ENCODE data around the gene NTRK1.
A peak's percentile ranks its signal among the peaks of the same experiment; 100 is the strongest.
"Not testable (repeated sequence)": the region's sequence is repeated elsewhere in the genome, so short reads cannot be mapped to it uniquely, and the experiment has no call there.

The NTRK1 gene

DNA sequence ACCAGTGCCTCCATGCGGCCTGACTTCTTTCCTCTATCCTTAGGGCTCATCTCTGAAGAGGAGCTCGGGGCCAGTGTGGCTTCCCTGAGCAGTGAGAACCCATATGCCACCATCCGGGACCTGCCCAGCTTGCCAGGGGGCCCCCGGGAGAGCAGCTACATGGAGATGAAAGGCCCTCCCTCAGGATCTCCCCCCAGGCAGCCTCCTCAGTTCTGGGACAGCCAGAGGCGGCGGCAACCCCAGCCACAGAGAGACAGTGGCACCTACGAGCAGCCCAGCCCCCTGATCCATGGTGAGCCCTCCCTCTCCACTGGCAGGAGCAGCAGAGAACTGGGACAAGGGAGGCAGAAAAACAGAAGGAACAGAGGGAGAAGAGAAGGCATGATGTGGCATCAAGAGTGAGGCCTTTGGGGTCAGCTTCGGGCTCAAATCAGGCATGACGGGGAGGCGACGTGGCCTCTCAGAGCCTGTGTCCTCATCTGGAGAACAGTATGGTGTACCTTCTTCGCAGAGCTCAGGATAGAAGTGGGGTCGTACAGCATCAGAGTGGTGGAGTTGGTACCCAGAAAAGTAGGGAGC is 53.2 kb downstream of the NTRK1 start:
- DNase-seq (ENCODE audit: low read depth): no peak

DNA sequence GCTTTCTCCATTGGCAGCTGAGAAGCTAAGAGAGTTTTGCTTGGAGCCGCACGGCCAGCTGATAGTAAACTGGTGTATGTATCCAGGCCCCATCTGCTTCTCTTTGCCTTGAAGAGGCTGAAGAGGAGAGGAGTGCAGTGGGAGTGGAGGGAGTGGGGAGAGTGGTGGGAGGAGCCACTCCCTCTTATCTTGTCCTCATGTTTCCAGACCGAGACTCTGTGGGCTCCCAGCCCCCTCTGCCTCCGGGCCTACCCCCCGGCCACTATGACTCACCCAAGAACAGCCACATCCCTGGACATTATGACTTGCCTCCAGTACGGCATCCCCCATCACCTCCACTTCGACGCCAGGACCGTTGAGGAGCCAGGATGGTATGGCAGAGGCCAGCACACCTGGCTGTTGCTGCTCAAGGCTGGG is 53.8 kb downstream of the NTRK1 start:
- DNase-seq (ENCODE audit: low read depth): no peak

DNA sequence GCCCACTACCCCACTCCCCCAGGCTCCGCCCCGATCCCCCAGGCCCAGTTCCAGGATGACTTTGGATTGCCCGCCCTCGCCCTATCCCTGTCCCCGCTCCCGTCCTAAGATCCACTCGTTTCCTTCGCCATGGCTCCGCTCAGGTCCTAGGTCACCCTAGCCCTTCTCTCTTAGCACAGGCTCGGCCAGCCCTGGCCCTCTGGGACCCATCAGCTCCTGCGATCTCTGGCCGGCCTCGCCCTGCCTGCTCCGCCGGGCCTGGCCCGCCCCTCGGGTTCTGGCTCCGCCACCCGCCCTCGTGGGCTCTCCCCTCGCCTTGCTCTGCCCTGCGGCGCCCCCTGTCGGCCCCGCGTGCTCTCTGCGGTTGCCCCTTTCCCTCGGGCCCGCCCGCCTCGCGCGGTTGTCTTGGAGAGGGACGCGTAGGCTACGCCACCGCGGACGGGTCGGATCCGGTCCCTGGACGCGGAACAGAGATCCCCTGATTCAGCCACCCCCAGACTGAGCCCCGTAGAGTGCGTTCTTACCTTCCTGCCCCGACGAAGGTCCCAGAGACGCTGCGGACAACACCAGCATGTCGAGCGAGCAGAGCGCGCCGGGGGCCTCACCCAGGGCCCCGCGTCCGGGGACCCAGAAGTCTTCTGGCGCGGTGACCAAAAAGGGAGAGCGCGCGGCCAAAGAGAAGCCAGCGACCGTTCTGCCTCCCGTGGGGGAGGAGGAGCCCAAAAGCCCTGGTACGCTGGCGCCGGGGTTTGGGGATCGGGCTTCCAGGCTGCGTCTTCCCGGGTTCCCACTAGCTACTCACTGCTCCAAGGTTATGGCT is 59.8 kb downstream of the NTRK1 start, which contains the start of gene LRRC71:
TSS of gene LRRC71 (plus strand) at position 400 of the 820 bp plus-strand sequence. CDS start at position 572, 172 bp downstream.
- peak; percentile 25 for DNase-seq (ENCODE audit: low read depth)

DNA sequence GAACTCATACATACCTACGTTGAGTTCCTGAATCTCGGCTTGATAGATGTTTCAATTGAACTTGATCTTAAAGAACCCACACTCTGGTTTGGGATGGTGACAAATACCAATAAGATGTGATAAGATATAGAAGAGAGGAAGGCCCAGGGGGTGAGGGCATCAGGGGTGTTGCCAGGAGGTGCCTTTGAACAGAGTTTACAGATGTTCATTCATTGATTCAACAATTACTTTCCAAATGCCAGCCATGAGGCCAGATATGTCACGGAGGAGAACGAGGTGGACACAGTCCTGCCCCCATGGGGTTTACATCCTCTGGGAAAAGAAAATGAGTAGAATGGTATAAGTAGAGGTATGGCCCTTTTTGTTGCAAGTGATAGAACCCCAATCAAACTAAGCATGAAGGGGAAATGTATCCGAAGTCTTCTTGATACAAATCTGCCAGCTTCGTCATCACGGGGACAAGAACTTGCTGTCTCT is 60.4 kb downstream of the NTRK1 start:
- DNase-seq (ENCODE audit: low read depth): no peak

DNA sequence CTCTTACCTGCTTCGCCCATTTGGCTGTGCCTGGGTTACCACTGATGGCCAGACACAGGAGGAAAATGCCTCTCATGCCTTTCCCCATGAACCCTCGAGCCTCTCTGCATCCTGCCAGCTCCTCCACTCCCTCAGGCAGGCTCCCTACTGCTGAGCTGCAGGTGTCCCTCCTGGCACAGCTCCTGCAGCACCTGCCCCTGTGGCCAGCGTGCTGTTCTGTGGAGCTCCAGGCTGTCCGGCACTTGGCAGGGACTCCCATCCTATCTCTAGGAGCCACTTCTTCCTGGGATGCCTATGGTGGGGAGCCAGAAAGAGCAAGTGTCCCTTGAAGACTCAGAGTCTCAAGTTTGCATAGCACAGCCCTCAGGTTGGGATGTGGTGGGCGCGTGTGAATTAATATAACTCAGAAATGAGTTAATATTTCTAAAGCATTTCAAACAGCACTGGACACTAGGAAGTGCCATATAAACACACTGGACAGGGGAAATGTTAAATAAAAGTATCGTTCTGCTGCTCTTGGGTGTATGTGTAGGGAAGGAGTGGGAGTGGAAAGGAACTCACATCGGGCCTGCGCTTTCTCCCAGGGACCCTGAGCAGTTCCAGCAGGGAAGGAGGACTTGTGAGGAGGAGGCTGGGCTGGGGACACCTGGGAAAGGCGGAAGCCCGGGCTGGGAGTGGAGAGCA is 62.5 kb downstream of the NTRK1 start:
- DNase-seq (ENCODE audit: low read depth): no peak

DNA sequence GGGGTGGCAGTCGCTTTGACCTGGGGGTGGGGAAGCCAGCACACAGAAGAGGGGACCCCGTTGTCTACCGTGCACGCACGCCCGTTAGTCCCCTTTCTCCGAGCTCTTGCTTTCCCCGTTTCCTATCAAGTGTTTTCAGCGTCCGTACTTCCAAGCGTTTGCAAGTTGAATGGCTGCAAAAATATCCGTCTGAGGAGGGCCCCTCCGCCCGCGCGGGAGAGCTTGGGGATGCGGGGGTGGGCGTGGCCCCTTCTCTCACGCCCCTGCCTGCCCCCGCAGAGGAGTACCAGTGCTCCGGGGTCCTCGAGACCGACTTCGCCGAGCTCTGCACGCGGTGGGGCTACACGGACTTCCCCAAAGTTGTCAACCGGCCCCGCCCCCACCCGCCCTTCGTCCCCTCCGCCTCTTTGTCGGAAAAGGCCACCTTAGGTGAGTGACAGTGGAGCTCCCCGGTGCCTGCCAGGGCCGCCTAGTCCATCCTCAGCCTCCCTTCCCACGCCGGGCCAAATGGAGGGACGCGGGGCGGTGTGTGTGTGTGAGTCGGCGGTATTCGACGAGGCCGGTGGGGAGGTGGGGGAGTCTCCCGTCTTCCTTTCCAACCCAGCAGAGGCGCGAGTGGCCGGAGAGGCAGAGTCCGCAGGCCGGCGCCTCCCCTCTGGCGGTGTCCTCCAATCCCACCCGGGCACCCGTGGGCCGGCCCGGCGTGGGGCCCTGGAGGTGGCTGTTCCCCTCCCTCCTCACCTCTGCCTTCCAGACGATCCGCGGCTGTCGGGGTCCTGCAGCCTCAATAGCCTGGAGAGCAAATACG is 63.2 kb downstream of the NTRK1 start:
- DNase-seq (ENCODE audit: low read depth): no peak

DNA sequence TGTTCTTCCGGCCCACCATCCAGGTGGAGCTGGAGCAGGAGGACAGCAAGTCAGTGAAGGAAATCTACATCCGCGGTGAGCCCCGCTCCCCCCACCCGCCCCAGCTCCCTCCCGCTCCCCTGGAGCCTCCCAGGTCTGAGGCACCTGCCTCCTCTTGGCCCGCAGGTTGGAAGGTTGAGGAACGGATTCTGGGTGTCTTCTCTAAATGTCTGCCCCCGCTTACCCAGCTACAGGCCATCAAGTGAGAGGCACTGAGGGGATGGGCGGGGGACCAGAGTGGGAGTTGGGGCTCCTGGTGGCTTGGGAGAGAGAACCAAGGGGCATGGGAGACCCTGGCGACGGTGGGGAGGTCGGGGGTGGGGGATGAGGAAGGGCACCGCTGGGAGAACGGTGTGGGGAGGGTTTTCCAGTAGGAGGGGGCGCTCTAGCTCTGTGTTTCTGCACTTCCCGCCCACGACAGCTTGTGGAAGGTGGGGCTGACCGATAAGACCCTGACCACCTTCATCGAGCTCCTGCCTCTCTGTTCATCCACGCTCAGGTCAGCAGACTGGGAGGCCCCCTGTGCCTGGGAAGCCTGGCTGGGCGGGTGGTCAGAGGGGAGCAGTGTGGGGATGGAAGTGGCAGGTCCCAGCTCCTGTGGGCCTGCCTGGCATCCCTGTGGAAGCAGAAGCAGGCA is 64.0 kb downstream of the NTRK1 start:
- no peak for DNase-seq (ENCODE audit: low read depth)

DNA sequence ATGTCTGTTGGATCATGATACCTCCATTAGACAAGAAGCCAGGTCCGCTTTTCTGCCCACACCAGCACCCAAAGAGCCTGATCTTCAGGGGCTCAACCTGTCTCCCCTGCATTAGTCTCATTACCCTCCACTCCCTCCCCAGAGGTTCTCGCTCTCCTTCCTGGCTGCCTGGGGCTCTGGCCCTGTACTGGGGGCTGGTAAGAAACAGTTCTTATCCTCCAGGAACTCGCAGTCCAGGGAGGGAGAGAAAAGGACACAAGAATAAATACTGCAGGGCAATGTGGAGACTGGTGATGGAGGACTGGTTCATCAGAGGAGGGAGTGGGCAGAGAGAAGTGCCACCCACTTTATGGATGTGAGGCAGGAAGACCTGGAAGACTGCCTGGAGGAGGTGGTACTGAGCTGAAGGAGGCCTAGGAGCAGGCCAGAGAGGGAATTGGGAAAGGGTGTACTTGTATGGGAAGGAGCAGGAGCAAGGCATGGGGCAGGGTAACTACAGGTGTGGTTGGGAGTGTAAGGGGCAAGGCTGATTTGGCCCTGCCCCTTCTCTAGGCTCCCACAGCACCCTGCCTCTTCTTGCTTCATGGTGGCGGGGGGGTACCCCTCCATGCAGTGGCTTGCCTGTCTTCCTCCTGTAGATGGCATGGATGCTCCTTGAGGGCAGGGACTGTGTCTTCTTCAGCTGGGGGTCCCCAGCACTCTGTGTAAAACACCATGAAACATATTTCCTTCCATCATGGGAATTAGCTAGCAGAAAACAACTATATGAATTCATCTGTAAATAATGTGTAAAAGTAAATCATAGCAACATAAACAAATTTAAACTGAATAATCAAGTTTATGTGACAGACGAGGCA is 64.7 kb downstream of the NTRK1 start:
- no peak for DNase-seq (ENCODE audit: low read depth)

DNA sequence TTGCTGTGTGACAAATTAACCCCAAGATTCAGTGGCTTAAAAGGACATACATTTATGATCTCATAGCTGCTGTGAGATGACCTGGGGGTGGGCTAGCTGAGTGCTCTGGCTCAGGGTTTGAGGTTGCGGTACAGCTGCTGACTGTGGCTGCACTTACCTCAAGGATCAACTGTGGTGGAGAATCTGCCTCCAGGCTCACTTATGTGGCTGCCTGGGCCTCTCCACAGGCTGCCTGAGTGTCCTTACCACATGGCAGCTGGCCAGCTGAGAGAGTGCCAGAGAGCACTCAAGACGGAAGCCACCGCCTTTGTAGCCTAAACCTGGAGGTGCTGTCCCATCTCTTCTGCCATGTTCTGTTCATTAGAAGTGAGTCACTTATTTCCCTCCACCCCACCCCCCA is 65.5 kb downstream of the NTRK1 start:
- DNase-seq (ENCODE audit: low read depth): no peak

DNA sequence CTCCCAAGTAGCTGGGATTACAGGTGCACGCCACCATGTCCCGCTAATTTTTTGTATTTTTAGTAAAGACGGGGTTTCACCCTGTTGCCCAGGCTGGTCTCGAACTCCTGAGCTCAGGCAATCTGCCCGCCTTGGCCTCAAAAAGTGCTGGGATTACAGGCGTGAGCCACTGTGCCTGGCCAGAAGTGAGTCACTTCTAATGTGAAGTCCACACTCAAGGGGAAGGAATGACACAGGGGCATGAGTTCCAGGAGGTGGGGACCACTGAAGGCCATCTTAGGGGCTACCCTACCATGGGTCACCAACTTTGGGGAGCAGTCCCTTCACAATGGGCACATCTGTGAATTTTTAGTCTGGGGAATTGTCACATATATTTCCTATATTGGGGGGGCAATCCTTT is 66.0 kb downstream of the NTRK1 start:
- DNase-seq (ENCODE audit: low read depth): not testable (repeated sequence)

DNA sequence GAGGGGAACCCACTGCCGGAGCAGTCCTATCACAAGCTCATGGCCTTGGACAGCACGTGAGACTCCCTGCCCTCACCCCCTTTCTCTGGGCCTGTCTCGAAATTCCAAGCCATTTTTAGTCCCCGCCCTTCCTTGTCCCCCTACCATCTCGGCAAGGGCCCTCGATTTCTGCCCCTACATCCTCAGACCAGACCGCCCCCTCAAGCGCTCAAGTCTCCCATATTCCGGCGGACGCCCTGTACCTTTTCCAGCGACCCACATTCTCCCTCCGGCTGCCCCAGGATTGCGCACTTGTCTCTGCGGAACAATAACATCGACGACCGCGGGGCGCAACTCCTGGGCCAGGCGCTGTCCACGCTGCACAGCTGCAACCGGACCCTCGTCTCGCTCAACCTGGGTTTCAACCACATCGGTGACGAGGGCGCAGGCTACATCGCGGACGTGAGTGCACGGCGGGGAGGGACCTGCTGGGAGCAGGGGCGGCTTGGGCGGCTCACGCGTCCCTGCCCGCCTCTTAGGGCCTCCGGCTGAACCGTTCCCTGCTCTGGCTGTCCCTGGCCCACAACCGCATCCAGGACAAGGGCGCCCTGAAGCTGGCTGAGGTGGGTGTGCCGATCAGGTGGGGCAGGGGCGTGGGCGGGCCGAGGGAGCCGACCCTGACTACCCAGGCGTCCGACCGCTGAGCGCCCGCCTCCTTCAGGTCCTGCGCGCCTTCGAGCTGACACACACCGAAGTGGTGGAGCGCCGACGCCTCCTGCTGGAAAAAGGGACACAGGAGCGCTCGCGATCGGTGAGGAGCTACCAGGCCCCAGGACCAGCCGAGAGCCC is 66.8 kb downstream of the NTRK1 start:
- DNase-seq (ENCODE audit: low read depth): peak; percentile 36

DNA sequence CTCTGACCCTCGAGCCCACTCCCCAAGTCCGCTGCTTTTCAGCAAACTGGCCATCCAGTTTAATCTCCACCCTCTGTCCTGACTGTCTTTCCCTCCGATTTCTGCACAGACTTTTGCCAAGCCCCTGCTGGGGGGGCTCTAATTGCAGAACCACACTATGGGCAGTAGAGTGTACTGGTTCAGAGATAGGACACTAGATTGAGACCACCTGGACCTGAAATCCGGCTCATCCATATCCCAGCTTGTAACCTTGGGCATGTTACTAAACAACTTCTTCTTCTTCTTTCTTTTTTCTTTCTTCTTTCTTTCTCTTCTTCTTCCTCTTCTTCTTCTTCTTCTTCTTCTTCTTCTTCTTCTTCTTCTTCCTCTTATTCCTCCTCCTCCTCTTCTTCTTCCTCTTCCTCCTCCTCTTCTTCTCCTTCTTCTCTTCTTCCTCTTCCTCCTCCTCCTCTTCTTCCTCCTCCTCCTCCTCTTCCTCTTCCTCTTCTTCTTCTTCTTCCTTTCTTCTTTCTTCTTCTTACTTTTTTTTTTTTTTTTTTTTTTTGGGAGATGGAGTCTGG is 67.5 kb downstream of the NTRK1 start:
- no peak for DNase-seq (ENCODE audit: low read depth)

DNA sequence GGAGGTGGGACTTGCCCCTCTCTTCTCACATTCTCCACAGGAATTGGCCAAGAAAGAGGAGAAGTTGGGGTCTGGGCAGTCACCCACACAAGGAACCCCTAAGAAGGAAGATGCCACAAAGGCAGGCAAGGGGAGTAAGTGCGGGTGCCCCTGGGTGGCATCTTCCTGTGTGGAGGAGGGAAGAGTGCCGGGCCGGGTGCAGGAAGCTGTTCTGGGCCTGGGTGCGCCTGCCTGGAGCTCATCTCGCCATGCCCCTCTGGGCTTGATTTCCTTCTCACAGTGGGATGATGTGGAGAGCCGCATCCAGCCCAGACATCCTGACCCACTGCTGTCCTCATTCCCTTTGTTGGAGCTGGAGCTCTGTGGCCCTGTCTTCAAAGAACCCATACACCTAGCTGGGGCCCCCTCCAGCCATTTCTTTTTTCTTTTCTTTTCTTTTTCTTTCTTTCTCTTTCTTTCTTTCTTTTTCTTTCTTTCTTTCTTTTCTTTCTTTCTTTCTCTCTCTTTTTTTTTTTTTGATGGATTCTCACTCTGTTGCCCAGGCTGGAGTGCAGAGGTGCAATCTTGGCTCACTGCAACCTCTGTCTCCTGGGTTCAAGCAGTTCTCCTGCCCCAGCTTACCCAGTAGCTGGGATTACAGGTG is 69.1 kb downstream of the NTRK1 start:
- no peak for DNase-seq (ENCODE audit: low read depth)

DNA sequence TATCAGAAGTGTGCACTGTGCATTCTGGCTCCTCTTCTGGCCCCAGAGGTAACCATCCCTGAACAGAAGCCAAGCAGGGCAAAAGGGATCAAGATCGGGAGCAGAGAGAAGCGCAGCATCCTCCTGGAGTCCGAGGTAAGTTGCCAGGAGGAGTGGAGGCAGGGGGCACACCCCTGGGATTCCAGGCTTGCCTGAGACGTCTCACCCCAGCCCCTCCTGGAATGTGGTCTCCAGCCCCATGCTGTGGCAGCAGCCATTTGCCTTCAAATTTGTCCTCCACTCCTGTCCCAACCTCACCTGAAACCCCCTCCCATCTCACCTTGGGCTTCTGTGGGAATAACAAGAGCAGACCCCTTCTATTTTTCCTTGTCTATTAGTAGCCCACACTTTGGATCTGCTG is 69.8 kb downstream of the NTRK1 start:
- DNase-seq (ENCODE audit: low read depth): no peak
